ENCODE data around the gene AMMECR1. TPM values are rescaled to one million over a fixed set of nuclear protein-coding genes. Genes with fewer than 3 reads are reported as not detected.
"Not testable (repeated sequence)": the region's sequence is repeated elsewhere in the genome, so short reads cannot be mapped to it uniquely, and the experiment has no call there.

The AMMECR1 gene
- total RNA-seq, 1 donor from 2014 or later, result 17.8 TPM

- H3K36me3 Mint-ChIP-seq (ENCODE audit: low read depth), result peaks cover 5% of the 10 kb centered on the region
- no peak overlapping the region for H3K4me3 Mint-ChIP-seq (ENCODE audit: unreplicated experiment)
- no peak for DNase-seq (ENCODE audit: low spot score)
- peaks cover 24% of the 10 kb centered on the region for H3K9me3 Mint-ChIP-seq (ENCODE audit: low read depth)
- peaks cover 25% of the 10 kb centered on the region for H3K4me1 Mint-ChIP-seq (ENCODE audit: low read depth)
- no peaks in the 10 kb centered on the region for H3K27me3 Mint-ChIP-seq (ENCODE audit: low read depth)
- H3K27ac Mint-ChIP-seq (ENCODE audit: unreplicated experiment), result no peak overlapping the region
- TF ChIP-seq CTCF (IDR thresholded peaks at IDR 0.05), result no peak
Observed at GRCh38 chrX:110242371-110242770, 75.5 kb downstream of the AMMECR1 start.

- no peak for DNase-seq (ENCODE audit: low spot score)
- Mint-ChIP-seq H3K27ac (ENCODE audit: unreplicated experiment) (no peak overlapping the region), H3K36me3 (ENCODE audit: low read depth) (peaks cover 5% of the 10 kb centered on the region), H3K9me3 (ENCODE audit: low read depth) (peaks cover 24% of the 10 kb centered on the region), H3K27me3 (ENCODE audit: low read depth) (no peaks in the 10 kb centered on the region), H3K4me3 (ENCODE audit: unreplicated experiment) (no peak overlapping the region), H3K4me1 (ENCODE audit: low read depth) (peaks cover 29% of the 10 kb centered on the region)
- no peak for TF ChIP-seq CTCF (IDR thresholded peaks at IDR 0.05)
Observed at GRCh38 chrX:110241816-110242215, 76.1 kb downstream of the AMMECR1 start.

- H3K9me3 Mint-ChIP-seq (ENCODE audit: low read depth), result peaks cover 28% of the 10 kb centered on the region
- peaks cover 26% of the 10 kb centered on the region for H3K4me1 Mint-ChIP-seq (ENCODE audit: low read depth)
- DNase-seq (ENCODE audit: low spot score); H3K36me3 Mint-ChIP-seq (ENCODE audit: low read depth); H3K4me3 Mint-ChIP-seq (ENCODE audit: unreplicated experiment); H3K27me3 Mint-ChIP-seq (ENCODE audit: low read depth): not testable (repeated sequence)
- H3K27ac Mint-ChIP-seq (ENCODE audit: unreplicated experiment), result peak overlapping the region; percentile 74
Observed at GRCh38 chrX:110238259-110238658, 79.6 kb downstream of the AMMECR1 start.

GRCh38 chrX:110231485-110231884 is 86.4 kb downstream of the AMMECR1 start:
- H3K4me1 Mint-ChIP-seq (ENCODE audit: low read depth), result peaks cover 19% of the 10 kb centered on the region
- peaks cover 25% of the 10 kb centered on the region for H3K9me3 Mint-ChIP-seq (ENCODE audit: low read depth)
- DNase-seq (ENCODE audit: low spot score); H3K4me3 Mint-ChIP-seq (ENCODE audit: unreplicated experiment); H3K27ac Mint-ChIP-seq (ENCODE audit: unreplicated experiment); H3K36me3 Mint-ChIP-seq (ENCODE audit: low read depth); H3K27me3 Mint-ChIP-seq (ENCODE audit: low read depth): not testable (repeated sequence)

GRCh38 chrX:110229497-110230111 is 88.3 kb downstream of the AMMECR1 start:
- Mint-ChIP-seq H3K9me3 (ENCODE audit: low read depth) (peaks cover 25% of the 10 kb centered on the region), H3K4me3 (ENCODE audit: unreplicated experiment) (peak overlapping the region; percentile 49), H3K4me1 (ENCODE audit: low read depth) (peaks cover 19% of the 10 kb centered on the region)
- H3K36me3 Mint-ChIP-seq (ENCODE audit: low read depth); H3K27me3 Mint-ChIP-seq (ENCODE audit: low read depth); H3K27ac Mint-ChIP-seq (ENCODE audit: unreplicated experiment): not testable (repeated sequence)
- DNase-seq (ENCODE audit: low spot score), result peak; percentile 81

- no peak for TF ChIP-seq CTCF (IDR thresholded peaks at IDR 0.05)
- peaks cover 19% of the 10 kb centered on the region for H3K4me1 Mint-ChIP-seq (ENCODE audit: low read depth)
- no peak overlapping the region for H3K27ac Mint-ChIP-seq (ENCODE audit: unreplicated experiment)
- H3K4me3 Mint-ChIP-seq (ENCODE audit: unreplicated experiment), result no peak overlapping the region
- peaks cover 1% of the 10 kb centered on the region for H3K36me3 Mint-ChIP-seq (ENCODE audit: low read depth)
- no peak for DNase-seq (ENCODE audit: low spot score)
- H3K27me3 Mint-ChIP-seq (ENCODE audit: low read depth), result no peaks in the 10 kb centered on the region
- peaks cover 21% of the 10 kb centered on the region for H3K9me3 Mint-ChIP-seq (ENCODE audit: low read depth)
Observed at GRCh38 chrX:110228453-110228852, 89.4 kb downstream of the AMMECR1 start.

- H3K27me3 Mint-ChIP-seq (ENCODE audit: low read depth), result no peaks in the 10 kb centered on the region
- peaks cover 14% of the 10 kb centered on the region for H3K9me3 Mint-ChIP-seq (ENCODE audit: low read depth)
- H3K4me3 Mint-ChIP-seq (ENCODE audit: unreplicated experiment), result no peak overlapping the region
- H3K36me3 Mint-ChIP-seq (ENCODE audit: low read depth), result peaks cover 1% of the 10 kb centered on the region
- TF ChIP-seq CTCF (IDR thresholded peaks at IDR 0.05), result no peak
- no peak overlapping the region for H3K27ac Mint-ChIP-seq (ENCODE audit: unreplicated experiment)
- H3K4me1 Mint-ChIP-seq (ENCODE audit: low read depth), result peaks cover 14% of the 10 kb centered on the region
- no peak for DNase-seq (ENCODE audit: low spot score)
Observed at GRCh38 chrX:110226931-110227330, 91.0 kb downstream of the AMMECR1 start.
